Measurements from ENCODE around the gene C11orf42.

GRCh38 chr11:6202041-6202440, 3.3 kb upstream of the C11orf42 start:
- TF ChIP-seq REST (IDR thresholded peaks at IDR 0.05) = no peak
- TF ChIP-seq JUND (IDR thresholded peaks at IDR 0.05) = no peak
